22Rv1 (cell line): ENCODE data around the gene WIPI1.

Experiments
- ZFX ChIP-seq: fragments of 450-650 bp; IDR thresholded peaks from 2 replicates; pipeline ENCODE4 v1.6.1; 2017; ENCODE audit warnings: antibody characterized with exemption, borderline replicate concordance
- TF ChIP-seq, protein P1 (sequence below): fragments of 450-650 bp; IDR thresholded peaks from 2 replicates; pipeline ENCODE4 v1.5.1; 2017; ENCODE audit warnings: mild to moderate bottlenecking

DNA sequence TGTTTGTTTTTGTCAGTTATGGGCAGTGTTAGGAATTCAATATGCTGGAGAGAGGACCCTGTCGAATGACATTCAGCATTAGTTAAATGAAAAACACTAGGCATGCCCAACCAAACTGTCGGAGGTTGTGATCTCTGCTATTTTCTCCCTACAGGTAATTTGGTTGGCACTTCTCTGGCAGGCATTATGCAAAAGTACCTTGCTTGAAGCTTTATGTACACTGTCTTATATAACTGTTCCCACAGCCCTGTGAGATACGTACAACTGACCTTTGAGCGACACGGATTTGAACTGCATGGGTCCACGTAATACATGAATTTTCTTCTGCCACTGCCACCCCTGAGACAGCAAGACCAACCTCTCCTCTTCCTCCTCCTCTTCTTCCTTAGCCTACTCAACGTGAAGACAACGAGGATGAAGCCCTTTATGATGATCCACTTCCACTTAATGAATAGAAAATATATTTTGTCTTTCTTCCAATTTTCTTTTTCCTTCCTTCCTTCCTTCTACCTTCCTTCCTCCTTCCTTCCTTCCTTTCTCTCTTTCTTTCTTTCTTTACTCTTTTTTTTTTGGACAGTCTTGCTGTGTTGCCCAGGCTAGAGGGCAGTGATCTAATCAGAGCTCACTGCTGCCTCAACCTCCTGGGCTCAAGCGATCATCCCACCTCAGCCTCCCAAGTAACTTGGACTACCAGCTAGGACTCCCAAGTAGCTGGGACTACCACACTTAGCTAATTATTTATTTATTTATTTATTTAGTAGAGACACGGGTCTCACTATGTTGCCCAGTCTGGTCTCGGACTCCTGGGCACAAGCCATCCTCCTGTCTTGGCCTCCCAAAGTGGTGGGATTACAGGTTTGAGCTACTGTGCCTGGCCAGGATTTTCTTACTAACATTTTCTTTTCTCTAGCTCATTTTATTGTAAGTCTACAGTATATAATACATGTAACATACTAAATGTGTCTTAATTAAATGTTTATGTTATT is 77.3 kb downstream of the WIPI1 start:
- TF ChIP-seq, protein P1, sequence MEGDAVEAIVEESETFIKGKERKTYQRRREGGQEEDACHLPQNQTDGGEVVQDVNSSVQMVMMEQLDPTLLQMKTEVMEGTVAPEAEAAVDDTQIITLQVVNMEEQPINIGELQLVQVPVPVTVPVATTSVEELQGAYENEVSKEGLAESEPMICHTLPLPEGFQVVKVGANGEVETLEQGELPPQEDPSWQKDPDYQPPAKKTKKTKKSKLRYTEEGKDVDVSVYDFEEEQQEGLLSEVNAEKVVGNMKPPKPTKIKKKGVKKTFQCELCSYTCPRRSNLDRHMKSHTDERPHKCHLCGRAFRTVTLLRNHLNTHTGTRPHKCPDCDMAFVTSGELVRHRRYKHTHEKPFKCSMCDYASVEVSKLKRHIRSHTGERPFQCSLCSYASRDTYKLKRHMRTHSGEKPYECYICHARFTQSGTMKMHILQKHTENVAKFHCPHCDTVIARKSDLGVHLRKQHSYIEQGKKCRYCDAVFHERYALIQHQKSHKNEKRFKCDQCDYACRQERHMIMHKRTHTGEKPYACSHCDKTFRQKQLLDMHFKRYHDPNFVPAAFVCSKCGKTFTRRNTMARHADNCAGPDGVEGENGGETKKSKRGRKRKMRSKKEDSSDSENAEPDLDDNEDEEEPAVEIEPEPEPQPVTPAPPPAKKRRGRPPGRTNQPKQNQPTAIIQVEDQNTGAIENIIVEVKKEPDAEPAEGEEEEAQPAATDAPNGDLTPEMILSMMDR = no peak
- TF ChIP-seq ZFX = no peak
